Thyroid gland (tissue), 4 donors: ENCODE data around the gene RFTN1. TPM values are rescaled to one million over a fixed set of nuclear protein-coding genes. Genes with fewer than 3 reads are reported as not detected.
A peak's percentile ranks its signal among the peaks of the same experiment; 100 is the strongest.

Experiments
- DNase-seq, 2 donors: peaks; one replicate each; pipeline ENCODE4 v3.0.0-alpha.2; 2019
- H3K27ac ChIP-seq, 3 donors: fragments of 200-600 bp; sonication (generic); 1 replicate in 2 of 3; 2 replicates in 1 of 3; pipeline ENCODE4 v1.5.1; 2016 to 2019; ENCODE audit warnings: mild to moderate bottlenecking in 1 of 3, moderate library complexity in 1 of 3
- H3K27me3 ChIP-seq: fragments of 200-600 bp; sonication (generic); one replicate; pipeline ENCODE4 v1.5.1; 2019
- H3K36me3 ChIP-seq, 2 donors: fragments of 200-600 bp; sonication (generic); one replicate each; pipeline ENCODE4 v1.5.1; 2016 to 2019
- H3K4me1 ChIP-seq, 2 donors: fragments of 200-600 bp; sonication (generic); one replicate each; pipeline ENCODE4 v1.5.1; 2017 to 2019
- H3K4me3 ChIP-seq, 3 donors: fragments of 200-600 bp; sonication (generic); replicated peaks in 1 of 3; 1 replicate in 2 of 3; 2 replicates in 1 of 3; pipeline ENCODE4 v1.5.1; 2016; ENCODE audit warnings: mild to moderate bottlenecking in 1 of 3
- H3K9me3 ChIP-seq: fragments of 200-600 bp; sonication (generic); one replicate; pipeline ENCODE4 v1.5.1; 2017
- CTCF ChIP-seq, 6 experiments: fragments of 200-600 bp in 3 of 6; fragments of 450-650 bp in 3 of 6; sonication (generic) in 3 of 6; IDR thresholded peaks; one replicate each; pipeline ENCODE4 v1.5.1; 2016 to 2019; ENCODE audit warnings: antibody characterized with exemption in 6 of 6, mild to moderate bottlenecking in 2 of 6, inconsistent platforms in 1 of 6, moderate library complexity in 1 of 6
- POLR2A ChIP-seq, 2 donors: fragments of 450-650 bp; IDR thresholded peaks; one replicate each; pipeline ENCODE4 v1.6.1; 2017; ENCODE audit warnings: antibody characterized with exemption in 2 of 2, mild to moderate bottlenecking in 2 of 2, moderate library complexity in 1 of 2
- WGBS, 2 donors: methylation state at CpG; one replicate each; pipeline ENCODE4 v1.1.5; 2017; 5-methylcytosine and 5-hydroxymethylcytosine counted together
- intact Hi-C: fragments of 100-400 bp; cut with DNase I; formaldehyde crosslinking; loops from one replicate; pipeline ENCODE4 v1.15.1; 2023
- total RNA-seq, 4 donors: library from RNA; depleted of rRNA; stranded (reverse); fragments of >200 nt; gene quantifications; one replicate each; pipeline ENCODE4 v1.2.3, GENCODE V29; 2016

Gene RFTN1
- total RNA-seq, 4 donors from 2014 or later, result 110 to 239 (median 153) TPM

- TF ChIP-seq POLR2A (IDR thresholded peaks at IDR 0.05), result no peak
- TF ChIP-seq CTCF (IDR thresholded peaks at IDR 0.05), result no peak
- Histone ChIP-seq H3K27me3 (no peaks in the 10 kb centered on the region), H3K9me3 (no peaks in the 10 kb centered on the region), H3K4me1 (peaks cover 12 to 34% of the 10 kb centered on the region in 2 donors), H3K27ac (no peak overlapping the region), H3K4me3 (no peak overlapping the region), H3K36me3 (no peaks in the 10 kb centered on the region)
- intact Hi-C loops, result no loop called here
- no peak for DNase-seq
- WGBS, 2 donors, result 87 to 91% methylated on average over 5 of the region's 5 CpGs
Observed at GRCh38 chr3:16423947-16424673, 89.4 kb downstream of the RFTN1 start.

- intact Hi-C loops, result no loop called here
- WGBS, 2 donors, result 20 to 39% methylated on average over 2 of the region's 2 CpGs
- TF ChIP-seq POLR2A (IDR thresholded peaks at IDR 0.05) (no peak), CTCF (IDR thresholded peaks at IDR 0.05) (no peak)
Observed at GRCh38 chr3:16423298-16423697, 90.2 kb downstream of the RFTN1 start.

GRCh38 chr3:16419640-16420241 lies 93.8 kb downstream of the RFTN1 start:
- TF ChIP-seq CTCF (IDR thresholded peaks at IDR 0.05) (no peak), POLR2A (IDR thresholded peaks at IDR 0.05) (no peak)
- 59 to 69% methylated on average over 5 of the region's 5 CpGs for WGBS, 2 donors
- DNase-seq, result no peak
- Histone ChIP-seq H3K27me3 (no peaks in the 10 kb centered on the region), H3K4me1 (peaks cover 19 to 48% of the 10 kb centered on the region in 2 donors), H3K4me3 (no peak overlapping the region), H3K27ac (no peak overlapping the region), H3K36me3 (no peaks in the 10 kb centered on the region), H3K9me3 (no peaks in the 10 kb centered on the region)
- intact Hi-C loops, result no loop called here

More at GRCh38 chr3:16423298-16423697, 90.2 kb downstream of the RFTN1 start:
- H3K9me3 ChIP-seq, result no peaks in the 10 kb centered on the region
- peak; percentile 56 to 58 for DNase-seq
- H3K27ac ChIP-seq, result peak overlapping the region in 2 of 3 donors; percentile 13 to 45
- no peaks in the 10 kb centered on the region for H3K27me3 ChIP-seq
- H3K4me1 ChIP-seq, result peaks cover 12 to 38% of the 10 kb centered on the region in 2 donors
- no peaks in the 10 kb centered on the region for H3K36me3 ChIP-seq
- no peak overlapping the region for H3K4me3 ChIP-seq

GRCh38 chr3:16417945-16418739 lies 95.4 kb downstream of the RFTN1 start:
- no peaks in the 10 kb centered on the region for H3K36me3 ChIP-seq
- TF ChIP-seq CTCF (IDR thresholded peaks at IDR 0.05), result no peak
- TF ChIP-seq POLR2A (IDR thresholded peaks at IDR 0.05), result no peak
- H3K4me1 ChIP-seq, result peaks cover 15 to 39% of the 10 kb centered on the region in 2 donors
- intact Hi-C loops, result no loop called here
- WGBS, 2 donors, result 78 to 80% methylated on average over 5 of the region's 5 CpGs
- no peak for DNase-seq
- peak overlapping the region in 2 of 3 donors; percentile 30 to 34 for H3K27ac ChIP-seq
- no peaks in the 10 kb centered on the region for H3K27me3 ChIP-seq
- H3K4me3 ChIP-seq, result no peak overlapping the region
- no peaks in the 10 kb centered on the region for H3K9me3 ChIP-seq
